Middle frontal gyrus (tissue), 1 donor: ENCODE data around the gene MYOCD.
"Not testable (repeated sequence)": the region's sequence is repeated elsewhere in the genome, so short reads cannot be mapped to it uniquely, and the experiment has no call there.

Source experiments
- DNase-seq: peaks from one replicate; pipeline ENCODE4 v3.0.0-alpha.2; 2015; ENCODE audit warnings: low spot score; ENCODE audit errors: extremely low spot score

MYOCD gene

GRCh38 chr17:12665263-12666210 lies at the start of gene MYOCD:
Gene MYOCD, plus strand, starts transcription at chr17:12665890. Its CDS starts 299 bp downstream, at chr17:12666189.
- no peak for DNase-seq

- no peak for DNase-seq
These were observed 49.5 kb upstream of the MYOCD start for GRCh38 chr17:12616161-12616560.

GRCh38 chr17:12618557-12618956 lies 47.1 kb upstream of the MYOCD start:
- no peak for DNase-seq

GRCh38 chr17:12619459-12620199 lies 46.1 kb upstream of the MYOCD start:
- no peak for DNase-seq

- no peak for DNase-seq
These were observed 45.4 kb upstream of the MYOCD start for GRCh38 chr17:12620200-12620720.

GRCh38 chr17:12622726-12623125 lies 43.0 kb upstream of the MYOCD start:
- DNase-seq = no peak

- DNase-seq = no peak
These were observed 42.4 kb upstream of the MYOCD start for GRCh38 chr17:12623220-12623848.

- no peak for DNase-seq
These were observed 41.5 kb upstream of the MYOCD start for GRCh38 chr17:12624211-12624610.

- no peak for DNase-seq
These were observed 40.6 kb upstream of the MYOCD start for GRCh38 chr17:12625092-12625491.

- DNase-seq = no peak
These were observed 38.5 kb upstream of the MYOCD start for GRCh38 chr17:12627177-12627629.

GRCh38 chr17:12627781-12628451 lies 37.8 kb upstream of the MYOCD start:
- DNase-seq = no peak

- no peak for DNase-seq
These were observed 34.6 kb upstream of the MYOCD start for GRCh38 chr17:12631076-12631475.

GRCh38 chr17:12632785-12633184 lies 32.9 kb upstream of the MYOCD start:
- DNase-seq = no peak

- no peak for DNase-seq
These were observed 30.8 kb upstream of the MYOCD start for GRCh38 chr17:12634789-12635414.

- not testable (repeated sequence) for DNase-seq
These were observed 29.7 kb upstream of the MYOCD start for GRCh38 chr17:12635996-12636395.

GRCh38 chr17:12637015-12637414 lies 28.7 kb upstream of the MYOCD start:
- DNase-seq = no peak

- no peak for DNase-seq
These were observed 27.7 kb upstream of the MYOCD start for GRCh38 chr17:12637745-12638651.

GRCh38 chr17:12640364-12640763 lies 25.3 kb upstream of the MYOCD start:
- no peak for DNase-seq

- no peak for DNase-seq
These were observed 24.6 kb upstream of the MYOCD start for GRCh38 chr17:12641084-12641483.
